Transverse colon (tissue), 4 donors: ENCODE measurements around the gene TIAM1.

ENCODE experiments used
- POLR2AphosphoS5 ChIP-seq, 3 donors: sonication (generic); formaldehyde crosslinking; IDR thresholded peaks; one replicate each; pipeline ENCODE4 v1.6.1; 2016; ENCODE audit warnings: antibody characterized with exemption in 3 of 3
- TF ChIP-seq, protein P1 (sequence below), 5 experiments: fragments of 200-600 bp in 3 of 5; fragments of 450-650 bp in 2 of 5; sonication (generic) in 3 of 5; IDR thresholded peaks; 1 replicate in 2 of 5; 2 replicates in 3 of 5; pipeline ENCODE4 v1.5.1; 2016 to 2017; ENCODE audit warnings: antibody characterized with exemption in 5 of 5, inconsistent platforms in 3 of 5, mild to moderate bottlenecking in 2 of 5, moderate library complexity in 1 of 5

DNA sequence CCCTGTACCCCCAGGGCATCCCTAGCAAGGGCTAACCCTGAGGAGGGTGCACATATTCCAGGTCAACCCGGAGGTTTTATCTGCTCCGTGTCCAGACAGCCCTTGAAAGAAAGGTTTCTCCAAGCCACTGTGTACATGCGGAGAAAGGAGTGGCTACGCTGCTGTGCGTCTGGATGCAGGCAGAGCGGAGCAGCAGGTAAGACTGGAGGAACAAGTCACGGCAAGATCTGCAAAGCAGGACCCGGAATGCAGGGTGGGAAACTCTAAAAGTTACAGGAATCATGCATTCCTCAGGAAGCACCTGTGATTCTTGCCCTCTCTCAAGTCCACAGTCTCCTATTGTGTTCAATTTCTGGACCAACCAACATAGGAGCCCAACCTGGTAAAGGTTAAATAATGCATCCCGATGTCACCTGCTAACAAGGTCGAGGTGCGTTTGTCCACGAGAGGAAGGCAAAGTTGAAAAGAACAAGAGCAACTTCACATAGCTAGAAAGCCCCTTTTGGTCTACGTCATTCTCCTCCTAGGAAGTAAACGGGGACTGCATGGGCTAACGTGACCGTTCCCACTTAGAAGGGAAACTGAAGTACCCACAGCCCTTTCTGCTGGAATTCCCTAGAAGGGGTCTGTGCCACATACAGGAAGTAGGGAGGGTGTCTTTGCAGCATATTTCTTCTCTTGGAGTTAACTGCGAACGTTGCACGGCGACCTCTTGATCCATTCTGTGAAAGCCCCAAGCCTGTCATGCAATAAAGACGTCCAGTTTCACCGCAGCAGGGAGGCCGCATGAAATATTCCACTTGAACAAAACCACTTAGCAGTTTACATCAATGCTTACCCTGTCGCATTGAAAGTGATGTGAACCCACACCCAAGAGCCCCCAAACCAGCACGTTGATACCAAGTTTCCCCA, 5.8 kb downstream of the TIAM1 start:
- TF ChIP-seq, protein P1, sequence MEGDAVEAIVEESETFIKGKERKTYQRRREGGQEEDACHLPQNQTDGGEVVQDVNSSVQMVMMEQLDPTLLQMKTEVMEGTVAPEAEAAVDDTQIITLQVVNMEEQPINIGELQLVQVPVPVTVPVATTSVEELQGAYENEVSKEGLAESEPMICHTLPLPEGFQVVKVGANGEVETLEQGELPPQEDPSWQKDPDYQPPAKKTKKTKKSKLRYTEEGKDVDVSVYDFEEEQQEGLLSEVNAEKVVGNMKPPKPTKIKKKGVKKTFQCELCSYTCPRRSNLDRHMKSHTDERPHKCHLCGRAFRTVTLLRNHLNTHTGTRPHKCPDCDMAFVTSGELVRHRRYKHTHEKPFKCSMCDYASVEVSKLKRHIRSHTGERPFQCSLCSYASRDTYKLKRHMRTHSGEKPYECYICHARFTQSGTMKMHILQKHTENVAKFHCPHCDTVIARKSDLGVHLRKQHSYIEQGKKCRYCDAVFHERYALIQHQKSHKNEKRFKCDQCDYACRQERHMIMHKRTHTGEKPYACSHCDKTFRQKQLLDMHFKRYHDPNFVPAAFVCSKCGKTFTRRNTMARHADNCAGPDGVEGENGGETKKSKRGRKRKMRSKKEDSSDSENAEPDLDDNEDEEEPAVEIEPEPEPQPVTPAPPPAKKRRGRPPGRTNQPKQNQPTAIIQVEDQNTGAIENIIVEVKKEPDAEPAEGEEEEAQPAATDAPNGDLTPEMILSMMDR (IDR thresholded peaks at IDR 0.05), result no peak
- TF ChIP-seq POLR2AphosphoS5 (IDR thresholded peaks at IDR 0.05), result no peak
